Activated T-helper 1 cell treated with anti-CD3 and anti-CD28 coated beads, Interleukin-2, amount 50 U/mL, for 16 hours (primary cell): ENCODE results near the gene SEC24D.
A peak's percentile ranks its signal among the peaks of the same experiment; 100 is the strongest.

Experiments used
- DNase-seq, 2 donors: peaks; one replicate each; pipeline ENCODE4 v3.0.0-alpha.2; 2020; ENCODE audit warnings: low read depth in 1 of 2, low spot score in 1 of 2

The SEC24D gene

DNA sequence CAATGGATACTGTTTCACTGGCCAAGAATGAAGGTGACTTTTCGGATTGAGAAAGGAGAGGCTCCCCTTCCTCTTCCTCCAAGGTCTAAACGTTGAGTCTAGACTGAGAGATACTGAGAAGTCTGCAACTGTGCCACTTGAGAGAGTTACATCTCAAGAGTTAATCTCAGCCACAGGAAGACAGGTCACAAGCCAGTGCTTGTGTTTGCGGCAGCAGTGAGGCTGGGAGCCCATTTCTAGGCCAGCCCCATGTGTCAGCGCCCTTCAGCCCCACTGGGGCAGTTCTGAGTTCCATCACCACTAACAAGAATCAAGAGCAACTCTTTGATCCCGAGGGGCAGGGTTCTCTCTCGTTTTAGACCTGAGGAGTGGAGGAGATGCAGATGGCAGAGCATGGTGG is 7.3 kb upstream of the SEC24D start:
- no peak for DNase-seq

DNA sequence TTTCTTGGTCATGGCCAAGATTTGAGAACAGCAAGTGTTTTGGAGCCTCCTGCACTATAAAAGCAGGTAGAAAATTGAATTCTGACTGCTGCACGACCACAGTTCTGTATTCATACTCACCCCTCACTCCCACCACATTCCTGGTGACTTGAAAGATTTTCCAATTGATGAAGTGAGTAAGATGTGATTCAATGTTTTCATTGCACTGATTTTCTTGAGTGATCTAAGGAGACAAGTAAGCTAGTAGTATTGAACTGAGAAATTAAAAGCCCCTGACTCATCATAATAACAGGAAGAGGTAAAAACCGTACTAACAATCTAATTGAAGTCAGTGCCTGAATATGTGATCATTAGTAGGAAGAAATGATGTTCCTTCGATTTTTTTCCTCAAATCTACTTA is 6.1 kb upstream of the SEC24D start:
- no peak for DNase-seq

DNA sequence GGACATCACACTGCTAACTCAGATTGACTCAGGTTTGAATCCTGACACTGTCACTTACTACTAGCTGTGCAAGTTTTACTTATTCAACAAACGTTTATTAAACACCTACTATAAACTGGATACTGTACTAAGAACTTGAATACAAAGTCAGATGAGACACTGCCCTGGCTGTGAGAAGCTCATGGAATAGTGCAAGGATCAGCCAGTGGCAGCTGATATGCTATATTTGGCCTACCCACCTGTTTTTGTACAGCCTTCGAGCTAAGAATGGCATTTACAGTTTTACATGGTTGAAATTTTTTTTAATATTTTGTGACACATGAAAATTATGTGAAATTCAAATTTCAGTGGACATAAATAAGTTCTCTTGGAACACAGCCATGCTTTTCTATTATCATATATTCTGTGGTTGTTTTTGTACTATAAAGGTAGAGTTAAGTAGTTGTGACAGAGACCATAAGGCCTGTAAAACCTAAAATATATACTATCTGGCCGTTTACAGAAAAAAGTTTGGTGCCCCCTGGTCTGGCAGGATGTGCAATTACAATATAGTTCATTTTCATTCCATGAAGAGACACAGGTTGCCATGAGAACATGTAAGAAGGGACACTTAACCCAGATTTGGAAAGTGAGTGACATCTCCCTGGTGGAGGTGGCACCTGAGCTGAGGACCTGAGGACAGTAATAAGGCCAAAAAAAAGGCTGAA is 3.4 kb upstream of the SEC24D start:
- DNase-seq = no peak

DNA sequence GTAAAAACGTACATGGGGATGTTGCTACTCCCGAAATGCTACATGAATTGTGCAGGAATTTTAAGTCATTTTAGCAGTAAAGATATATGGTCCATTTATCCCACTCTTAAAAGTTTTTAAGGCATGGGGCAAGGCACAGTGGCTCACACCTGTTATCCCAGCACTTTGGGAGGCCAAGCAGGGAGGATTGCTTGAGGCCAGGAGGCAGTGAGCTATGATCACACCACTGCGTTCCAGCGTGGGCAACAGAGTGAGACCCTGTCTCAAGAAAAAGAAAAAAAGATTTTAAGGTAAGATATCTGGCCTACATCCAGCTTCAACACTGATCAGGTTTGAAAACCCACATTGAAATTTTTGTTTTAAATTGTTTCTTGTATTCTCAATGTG is 1.2 kb upstream of the SEC24D start:
- no peak for DNase-seq

DNA sequence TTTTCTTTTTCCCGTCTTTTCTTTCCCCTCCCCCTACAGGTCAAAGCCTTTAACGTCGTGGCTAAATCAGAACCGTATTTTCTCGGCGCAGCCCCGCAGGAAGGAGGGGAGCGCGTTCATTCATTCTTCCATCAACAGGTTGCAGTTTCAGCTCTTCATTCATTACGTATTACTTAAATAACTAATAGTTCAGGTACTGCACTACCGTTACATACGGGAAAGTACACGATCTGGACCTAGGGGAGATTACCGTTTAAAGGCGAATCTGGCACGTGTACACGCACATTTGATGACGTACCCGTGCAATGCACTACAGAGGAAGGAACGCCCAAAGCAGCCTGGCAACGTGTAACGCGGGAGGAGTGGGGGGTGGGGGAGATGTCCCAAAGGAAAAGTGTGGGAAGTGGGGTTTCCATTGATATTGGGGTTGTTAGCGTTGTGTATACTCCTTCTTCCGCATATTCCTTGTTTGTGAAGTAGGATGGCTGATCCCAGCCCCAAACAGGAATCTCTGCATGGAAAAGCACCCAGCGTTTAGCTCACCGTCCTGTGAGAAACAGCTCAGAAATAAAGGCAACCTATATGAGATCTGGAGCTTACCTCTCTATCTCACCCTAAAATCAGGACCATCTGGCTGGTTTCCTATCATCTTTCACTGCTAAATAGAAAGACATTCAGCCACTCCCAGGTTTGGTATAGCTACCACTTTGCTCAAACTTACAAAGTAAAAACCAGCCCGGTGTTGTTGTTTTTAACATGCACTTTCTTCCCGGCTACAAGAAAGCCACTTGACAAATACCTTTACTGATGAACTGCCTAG is 585 bp upstream of the SEC24D start:
- peak in 1 of 2 donors; percentile 38 for DNase-seq

DNA sequence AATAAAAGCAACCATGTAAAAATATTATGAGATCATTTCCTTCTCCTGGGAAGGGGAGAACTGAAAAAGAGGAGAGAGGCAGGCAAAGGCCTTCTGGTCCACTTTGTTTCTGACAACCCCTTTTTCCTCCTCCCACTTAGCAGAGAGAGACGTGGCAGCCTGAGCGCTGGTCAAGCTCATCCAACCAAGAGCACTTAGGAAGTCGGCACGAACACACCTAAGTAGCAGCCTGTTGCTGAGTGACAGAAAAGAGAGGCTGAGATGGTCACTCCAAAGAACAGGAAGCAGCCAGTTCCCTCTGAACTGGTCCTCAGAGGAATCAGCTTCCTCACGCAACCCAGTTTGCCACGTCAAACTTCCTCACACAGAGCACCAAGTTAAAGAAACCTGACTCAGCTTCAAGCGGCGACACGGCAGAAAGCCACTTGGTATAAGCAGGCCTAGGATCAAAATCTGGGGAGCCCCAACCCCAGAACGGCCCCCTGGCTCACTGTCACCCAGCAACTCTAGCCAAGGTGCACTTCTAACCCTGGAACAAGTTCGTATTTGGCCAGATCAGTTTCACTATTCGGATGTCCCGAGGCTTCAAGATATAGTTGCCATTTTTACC is 861 bp downstream of the SEC24D start:
- peak; percentile 7 to 16 for DNase-seq

DNA sequence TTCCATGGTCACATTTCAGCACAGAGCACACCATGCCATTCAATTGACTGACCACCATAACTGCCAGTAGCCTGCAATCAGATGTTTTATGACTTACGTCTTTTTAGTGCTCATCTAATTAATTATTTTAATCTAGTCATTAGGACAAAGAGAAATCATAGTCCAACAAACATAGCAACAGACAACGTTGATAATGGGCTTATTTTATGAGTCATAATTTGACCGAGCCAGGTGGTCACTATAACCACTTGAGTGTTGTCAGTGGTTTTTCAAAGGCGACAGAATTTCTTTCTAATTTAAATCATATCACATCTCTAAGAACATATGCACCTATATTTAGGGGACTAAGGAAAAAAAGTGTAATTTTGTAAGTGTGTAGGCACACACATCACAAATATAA is 1.9 kb downstream of the SEC24D start:
- no peak for DNase-seq

DNA sequence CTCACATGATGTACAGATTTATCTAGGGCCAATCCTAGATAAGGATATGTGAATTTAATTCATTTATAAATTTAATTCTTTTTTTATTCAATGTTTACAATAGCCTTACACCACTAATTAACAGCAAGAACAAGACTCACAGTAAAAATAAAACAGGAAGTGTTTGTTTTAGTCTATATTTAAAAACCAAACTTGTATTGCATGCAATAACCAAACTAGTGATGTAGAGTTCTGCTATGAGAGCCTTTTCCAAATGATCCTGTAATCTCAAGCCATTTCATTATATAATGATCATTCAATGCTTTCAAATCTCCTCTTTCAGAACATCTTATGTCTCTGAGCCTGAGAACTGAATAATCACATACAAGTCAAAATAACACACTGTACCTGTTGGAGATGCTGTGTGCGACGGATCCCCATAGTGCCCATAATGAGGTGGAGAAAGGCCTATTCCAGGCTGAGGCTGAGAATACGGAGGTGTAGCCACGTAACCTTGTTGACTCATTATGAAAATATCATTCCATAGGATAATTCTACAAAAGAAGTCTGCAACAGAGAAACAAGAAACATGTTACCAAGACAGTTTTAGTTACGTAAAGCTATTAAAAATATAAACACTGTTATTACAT is 2.6 kb downstream of the SEC24D start:
- no peak for DNase-seq

DNA sequence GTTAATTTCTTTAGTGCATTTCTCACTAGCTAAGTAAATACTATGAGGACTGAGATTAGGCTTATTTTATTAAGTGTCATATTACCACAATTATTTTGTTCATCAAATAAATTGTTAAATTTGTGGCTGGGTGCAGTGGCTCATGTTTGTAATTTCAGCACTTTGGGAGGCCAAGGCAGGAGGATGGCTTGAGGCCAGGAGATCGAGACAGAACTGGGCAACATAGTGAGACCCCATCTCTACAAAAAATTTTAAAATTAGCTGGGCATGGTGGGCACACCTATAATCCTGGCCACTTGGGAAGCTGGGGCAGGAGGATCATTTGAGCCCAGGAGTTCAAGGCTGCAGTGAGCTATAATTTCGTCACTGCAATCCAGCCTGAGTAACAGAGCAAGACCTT is 6.8 kb downstream of the SEC24D start:
- DNase-seq = no peak

DNA sequence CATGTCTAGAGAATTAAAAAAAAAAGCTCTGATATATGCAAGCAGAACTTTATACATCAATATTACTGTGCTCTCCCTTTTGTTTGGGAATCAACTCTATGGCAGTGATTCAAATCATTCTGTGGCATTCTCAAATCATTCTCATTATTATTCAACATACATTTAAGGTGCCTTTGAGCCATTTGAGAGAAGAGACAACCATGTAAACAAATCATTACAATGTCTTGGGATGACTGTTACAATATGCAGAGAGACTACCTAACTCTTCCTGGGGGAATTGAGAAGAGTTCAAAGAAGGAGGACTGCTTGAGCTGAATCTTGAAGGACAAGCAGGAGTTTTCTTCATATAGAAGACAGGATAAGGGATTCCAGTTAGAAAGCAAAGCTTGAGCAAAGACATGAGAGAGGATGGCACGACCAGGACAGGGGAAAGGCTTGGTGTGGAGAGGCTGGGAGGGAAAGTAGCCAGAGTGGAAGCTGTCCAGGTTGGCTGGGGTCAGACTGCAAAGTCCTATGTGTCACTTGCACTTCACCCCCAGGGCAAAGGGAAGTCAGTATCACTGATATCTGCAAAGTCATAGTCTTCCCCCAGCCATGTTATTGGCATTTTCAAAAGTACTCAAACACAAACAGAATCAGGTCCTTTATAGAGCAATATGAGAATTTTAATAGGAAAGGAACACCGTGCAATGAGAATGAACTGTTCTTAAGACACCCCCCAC is 9.0 kb downstream of the SEC24D start:
- no peak for DNase-seq

DNA sequence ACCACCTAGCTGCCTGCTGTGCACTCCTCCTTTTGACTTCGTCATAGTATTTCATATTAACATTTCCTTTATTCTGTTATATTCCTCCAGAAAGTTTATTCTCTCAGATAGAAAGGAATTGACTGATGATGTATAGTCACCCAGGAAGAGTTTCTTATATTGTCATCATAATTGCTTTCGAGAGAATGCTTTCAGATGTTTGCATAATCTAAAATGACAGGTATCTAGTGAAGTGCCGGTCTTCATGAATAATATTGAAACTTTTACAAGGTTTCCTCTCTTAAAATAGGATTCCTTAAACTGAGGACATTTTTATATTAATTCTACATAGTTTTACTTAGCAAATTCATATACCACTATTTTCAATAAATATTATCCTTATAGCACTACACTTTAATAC is 10.1 kb downstream of the SEC24D start:
- DNase-seq = no peak

DNA sequence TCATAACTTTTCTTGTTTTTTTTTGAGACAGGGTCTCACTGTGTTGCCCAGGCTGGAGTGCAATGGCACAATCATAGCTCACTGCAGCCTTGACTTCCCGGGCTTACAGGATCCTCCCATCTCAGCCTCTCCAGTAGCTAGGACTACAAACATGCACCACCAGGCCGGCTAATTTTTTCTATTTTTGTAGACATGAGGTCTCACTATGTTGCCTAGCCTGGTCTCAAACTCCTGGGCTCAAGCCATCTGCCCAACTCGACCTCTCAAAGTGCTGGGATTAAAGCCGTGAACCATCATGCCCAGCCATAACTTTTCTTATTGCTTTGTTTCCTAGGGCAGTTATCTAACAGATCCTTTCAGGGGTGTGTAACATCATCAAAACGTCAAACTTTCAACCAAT is 11.8 kb downstream of the SEC24D start:
- DNase-seq = no peak

DNA sequence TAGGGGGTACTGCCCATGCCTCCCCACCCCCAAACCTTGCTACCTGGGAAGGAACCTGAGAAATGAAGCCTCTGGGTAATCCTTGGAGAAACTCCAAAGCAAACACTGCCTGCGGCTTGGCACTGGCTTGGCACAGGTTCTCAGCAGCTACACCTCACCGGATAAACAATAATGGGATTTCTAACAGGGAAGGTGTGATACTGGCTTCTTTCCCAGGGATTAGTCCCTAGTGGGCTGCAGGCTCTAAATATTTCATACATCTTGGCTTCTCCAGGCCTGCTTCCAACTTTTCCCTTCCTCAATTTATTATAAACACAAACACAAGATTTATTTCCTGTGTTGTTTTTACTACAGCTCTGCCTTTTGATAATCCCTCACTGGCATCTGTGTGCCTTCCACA is 12.5 kb downstream of the SEC24D start:
- no peak for DNase-seq

DNA sequence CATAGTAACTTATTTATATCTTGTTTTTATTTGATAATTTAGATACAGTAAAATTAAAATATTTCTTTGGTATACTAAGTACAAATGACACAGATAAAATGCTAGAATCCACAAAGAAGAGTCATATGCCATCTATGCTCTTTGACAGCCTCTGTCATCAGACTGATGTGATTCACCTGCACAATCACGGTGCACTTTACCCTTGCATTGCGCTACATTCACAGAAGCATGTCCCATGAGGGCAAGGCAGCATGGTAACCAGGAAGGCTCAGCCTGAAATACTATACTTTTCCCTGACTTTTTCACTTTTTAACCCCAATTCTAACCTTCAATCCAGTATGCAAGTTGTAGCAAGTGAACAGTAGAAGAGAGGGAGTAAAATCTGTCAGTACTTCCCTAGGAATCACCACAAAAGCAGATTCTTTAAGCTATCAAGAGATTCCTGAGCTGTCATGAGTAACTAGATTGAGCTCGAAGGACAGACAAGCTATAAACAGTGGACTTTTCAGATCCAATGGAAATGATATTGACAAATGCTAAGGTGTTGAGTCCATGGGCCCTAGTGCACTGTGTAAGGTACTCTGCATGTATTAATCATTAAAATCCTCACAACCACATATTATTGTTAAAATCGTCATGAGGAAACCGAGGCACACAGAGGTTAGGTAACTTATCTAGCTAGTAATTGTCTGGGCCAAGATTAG is 14.2 kb downstream of the SEC24D start:
- no peak for DNase-seq

DNA sequence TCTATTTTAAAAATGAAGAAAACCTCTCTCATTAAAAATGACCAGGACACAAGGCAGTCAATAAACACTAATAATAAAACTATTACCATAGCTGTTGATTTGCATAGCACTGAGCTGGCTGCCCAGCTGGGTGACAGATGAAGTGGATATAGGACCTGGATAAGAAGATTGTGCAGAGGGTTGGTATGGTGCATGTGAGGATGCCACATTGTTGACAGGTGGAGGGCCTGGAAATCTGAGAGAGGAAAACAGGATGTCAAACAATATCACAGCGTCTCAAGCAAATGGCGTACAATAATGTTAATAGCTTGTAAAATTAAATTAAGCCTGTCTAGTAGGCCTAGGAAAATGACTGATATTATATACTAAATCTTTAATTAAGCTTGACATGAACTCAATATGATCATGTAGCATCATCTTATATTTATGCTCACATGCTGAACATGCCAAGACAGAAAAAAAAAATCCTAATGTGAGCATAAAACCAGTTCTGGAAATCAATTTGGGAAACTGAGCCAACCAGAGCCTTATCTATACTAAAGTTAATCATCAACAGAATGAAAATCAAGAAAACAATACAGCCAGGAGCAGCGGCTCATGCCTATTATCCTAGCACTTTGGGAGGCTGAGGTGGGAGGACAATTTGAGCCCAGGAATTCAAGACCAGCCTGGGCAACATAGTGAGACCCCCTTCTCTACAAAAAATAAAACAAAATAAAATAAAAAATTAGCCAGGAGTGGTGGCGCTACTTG is 18.6 kb downstream of the SEC24D start:
- DNase-seq = no peak

DNA sequence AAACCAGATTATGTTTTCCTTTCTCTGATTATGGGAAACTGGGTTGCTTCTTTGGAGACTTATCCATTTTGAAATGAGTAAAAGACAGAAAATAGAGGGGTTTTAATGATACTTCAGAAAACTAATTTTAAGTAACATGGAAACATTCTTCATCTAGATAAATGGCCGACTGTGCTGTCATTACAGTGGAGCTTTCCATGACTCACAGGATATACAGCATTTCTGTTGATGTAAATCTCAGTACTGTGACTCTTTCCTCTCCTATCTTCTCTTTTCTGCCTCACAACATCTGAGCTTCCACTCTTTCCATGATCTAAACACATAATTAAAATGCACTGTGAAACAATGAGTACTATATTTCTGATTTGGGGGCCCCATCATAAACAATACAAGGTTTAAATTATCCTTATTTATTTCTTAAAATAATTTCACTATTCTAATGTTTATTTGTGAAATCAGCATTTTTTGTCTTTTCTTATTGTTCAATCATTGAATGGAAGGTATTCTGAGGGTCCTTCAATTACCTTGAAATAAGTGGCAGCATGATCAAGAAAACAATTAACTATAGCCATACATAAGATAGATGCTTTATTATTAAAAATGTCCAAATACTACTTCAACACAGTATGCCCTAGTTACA is 19.3 kb downstream of the SEC24D start:
- DNase-seq = no peak

DNA sequence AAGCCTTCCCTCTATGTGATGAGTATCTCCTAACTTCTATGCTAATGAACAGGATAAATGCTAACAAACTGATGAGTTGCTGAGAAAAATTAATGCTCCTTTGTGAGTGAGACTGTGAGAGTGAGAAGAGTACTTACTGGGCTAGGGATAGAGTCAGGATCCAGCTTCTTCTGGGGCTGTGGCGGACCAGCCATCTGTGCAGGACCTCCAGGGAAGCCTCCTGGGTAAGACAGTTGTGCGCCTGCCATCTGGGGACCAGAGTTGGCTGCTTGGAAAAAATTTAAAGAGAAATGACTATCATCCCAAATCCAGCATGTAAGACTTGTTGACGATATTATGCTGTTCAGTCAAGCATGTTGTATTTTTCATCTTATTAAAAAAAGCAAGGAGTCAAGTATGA is 21.0 kb downstream of the SEC24D start:
- no peak for DNase-seq

DNA sequence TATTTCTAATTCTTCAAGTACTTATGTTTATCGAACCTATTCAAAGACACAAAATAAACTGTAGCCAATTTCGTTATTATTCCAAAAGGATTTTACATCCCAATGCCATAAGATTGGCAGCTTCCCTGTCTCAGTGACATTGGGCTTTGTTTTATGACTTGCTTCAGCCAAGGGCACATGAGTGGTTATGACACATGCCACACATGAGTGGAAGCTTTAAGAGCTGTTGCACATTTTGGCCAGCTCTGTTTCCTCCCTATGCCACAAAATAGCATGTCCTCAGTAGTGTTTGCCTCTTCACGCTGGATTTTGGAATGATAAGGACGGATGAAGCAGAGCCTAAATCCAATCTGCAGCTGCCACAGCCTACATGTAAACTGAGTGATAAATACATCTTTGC is 21.9 kb downstream of the SEC24D start:
- no peak for DNase-seq

DNA sequence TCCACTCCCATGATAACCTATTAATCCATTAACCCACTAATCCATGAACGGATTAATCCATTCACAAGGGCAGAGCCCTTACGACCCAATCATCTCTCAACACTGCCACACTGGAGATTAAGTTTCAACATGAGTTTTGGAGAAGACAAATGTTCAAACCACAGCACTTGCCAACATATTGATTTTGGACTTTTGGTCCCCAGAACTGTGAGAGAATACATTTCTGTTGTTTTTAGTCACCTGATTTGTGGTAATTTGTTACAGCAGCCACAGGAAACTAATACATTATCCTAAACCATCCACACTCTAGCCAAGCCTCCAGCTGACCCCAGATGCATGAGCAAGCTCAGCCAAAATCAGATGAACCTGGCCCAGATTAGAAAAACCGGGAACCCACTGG is 22.4 kb downstream of the SEC24D start:
- no peak for DNase-seq
